Stimulated activated CD8-positive, alpha-beta memory T cell treated with anti-CD3 and anti-CD28 coated beads, Interleukin-2, amount 100 ng/mL, for 1 hour (primary cell): ENCODE data around the gene ATP2B2.

Source experiments
- DNase-seq, 2 donors: peaks; one replicate each; pipeline ENCODE4 v3.0.0-alpha.2; 2020; ENCODE audit warnings: low read depth in 2 of 2

ATP2B2 gene

GRCh38 chr3:10428406-10429091 lies 76.8 kb downstream of the ATP2B2 start:
- no peak for DNase-seq

DNA sequence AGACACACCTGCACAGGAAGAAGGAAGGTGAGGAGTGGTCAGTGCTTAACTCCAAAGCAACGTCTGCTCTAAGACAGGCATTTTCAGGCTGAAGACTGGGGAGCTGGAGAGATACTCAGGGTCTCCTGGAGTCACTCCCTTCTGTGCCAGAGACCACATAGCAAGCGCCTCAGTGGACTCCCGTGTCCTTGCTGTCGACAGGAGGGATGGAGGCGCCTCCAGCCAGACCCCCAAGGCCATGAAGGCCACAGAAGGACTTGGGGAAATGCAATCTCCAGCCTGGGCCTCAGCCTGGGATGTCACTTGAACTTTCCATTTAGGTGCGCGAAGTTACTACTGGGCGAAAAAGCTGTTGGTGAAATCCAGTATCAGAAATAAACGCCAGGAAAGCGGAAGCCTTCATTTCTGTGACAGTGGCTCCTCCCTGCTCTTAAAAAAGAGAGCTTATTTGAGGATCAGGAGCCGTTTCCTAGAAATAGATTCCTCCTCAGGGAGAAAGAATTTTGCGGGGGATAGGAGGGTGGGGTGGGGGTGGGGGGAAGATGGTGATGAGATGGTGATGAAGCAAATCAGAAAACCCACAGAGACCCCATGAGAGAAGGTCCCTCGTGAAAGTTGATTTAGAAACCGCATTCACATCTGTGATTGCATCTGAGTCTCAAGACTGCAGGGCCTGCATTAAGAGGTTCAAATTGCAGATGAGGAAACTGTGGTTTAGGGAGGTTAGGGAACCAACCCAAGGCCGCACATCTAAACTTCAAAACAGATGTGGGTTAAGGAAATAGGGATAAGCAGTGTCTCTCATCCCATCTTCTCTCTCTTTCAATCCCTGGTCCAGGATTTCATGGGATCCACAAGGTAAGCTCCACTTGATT lies 78.8 kb downstream of the ATP2B2 start:
- no peak for DNase-seq

DNA sequence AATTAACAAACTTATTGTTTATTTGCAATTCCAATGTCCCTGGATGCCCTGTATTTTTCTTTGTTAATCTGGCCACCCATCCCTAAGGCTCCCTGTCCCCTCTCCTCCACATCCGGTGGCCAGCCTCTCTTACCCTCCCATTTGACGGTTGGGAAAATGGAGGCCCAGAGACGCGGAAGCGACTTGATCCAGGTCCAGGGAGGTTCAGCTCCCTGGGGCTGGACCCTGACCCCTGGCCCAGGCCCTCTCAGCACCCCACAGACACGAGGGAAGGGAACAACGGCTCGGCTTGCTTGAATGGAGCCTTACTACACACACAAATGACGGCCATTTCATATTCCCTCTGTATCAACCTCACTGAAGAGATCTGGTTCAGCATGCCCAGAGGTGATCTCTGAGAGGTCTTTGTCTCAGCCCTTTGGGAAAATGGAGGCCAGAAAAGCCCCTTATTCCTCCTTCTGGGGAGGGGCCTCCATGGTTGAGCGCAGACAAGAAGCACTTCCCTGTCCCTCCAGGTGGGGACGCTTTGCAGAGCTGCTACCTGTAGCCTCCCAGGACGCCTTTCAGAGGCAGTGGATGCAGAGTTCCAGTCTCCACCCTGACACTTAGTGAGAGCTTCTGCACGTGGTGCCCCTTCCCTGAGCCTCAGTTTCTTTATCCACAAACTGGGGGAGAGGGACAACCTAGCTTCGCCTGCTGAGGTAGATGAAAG lies 82.1 kb downstream of the ATP2B2 start:
- no peak for DNase-seq

GRCh38 chr3:10421996-10422395 lies 83.4 kb downstream of the ATP2B2 start:
- no peak for DNase-seq

DNA sequence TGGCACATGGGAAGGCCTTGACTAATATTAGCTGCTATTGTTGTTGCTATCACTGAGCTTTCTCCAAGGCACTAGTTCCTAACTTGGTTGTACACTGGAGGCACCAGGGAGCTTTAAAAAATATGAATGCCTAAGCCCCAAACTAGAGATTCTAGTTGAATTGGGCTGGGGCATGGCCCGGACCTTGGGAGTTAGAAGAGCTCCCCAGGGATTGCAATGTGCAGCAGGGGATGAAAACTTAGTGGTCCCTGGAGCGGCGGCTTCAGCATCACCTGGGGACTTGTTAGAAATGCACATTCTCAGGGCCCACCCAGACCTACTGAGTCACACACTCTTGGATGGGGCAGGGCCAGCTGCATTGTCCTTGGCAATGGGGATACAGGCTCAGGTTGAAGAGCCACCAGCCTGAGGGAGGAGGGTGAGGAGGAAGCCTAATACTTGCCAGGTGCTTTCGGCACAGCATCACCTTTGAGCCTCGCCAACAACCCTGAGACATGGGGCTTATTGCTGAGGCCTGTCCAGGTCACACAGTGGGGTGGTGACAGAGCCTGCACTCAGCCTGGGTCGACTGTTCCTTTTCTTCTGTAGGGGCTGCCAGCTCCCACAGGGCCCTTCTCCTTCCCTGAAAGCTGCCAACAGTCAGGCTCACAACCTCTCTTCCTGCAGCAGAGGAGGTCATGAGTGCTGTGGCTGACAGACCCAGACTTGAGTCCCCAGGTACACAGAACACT lies 84.5 kb downstream of the ATP2B2 start:
- no peak for DNase-seq

DNA sequence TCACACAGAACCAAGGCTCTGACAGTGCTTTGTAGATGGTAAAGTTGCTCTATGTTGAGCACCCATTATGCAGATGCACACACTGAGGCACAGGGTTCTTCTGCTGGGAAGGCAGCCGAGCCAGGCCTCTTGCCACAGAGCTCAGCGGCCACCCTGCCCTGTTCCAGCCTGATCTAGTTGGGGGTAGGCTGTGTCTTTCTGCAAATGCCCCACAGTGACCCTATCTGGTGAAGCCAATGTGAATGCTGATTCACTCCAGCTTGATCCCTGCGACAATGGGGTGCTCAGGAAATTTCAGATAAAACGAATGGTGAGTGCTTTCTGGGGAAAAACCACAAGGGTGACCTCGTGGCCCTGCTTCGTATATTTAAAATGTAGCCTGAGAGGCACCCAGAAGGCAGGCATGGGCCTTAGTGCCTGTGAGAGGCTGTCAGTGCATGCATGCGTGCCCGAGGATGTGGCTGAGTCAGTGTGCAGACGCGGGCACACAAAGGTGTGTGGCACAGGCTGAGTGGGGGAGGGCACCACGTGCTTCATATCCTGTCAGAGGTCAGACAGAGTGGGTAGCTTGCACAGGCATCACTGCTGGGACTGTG lies 85.7 kb downstream of the ATP2B2 start:
- DNase-seq, result peak in 1 of 2 donors; percentile 8

- DNase-seq, result no peak
These were observed 87.5 kb downstream of the ATP2B2 start for GRCh38 chr3:10417847-10418246.

DNA sequence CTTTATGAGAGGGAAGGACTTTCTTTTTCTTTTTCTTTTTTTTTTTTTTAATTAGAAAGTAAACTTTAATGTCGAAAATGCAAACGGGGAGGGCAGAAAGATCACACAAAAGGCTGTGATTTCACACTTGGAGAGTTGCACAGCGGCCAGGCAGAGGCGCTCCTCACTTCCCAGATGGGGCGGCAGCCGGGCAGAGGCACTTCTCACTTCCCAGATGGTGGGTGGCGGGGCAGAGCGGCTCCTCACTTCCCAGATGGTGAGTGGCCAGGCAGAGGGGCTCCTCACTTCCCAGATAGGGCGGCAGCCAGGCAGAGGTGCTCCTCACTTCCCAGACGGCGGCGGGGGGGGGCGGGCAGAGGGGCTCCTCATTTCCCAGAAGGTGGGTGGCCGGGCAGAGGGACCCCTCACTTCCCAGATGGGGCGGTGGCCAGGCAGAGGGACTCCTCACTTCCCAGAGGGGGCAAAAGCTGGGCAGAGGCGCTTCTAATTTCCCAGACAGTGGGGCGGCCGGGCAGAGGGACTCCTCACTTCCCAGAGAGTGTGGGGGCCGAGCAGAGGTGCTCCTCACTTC lies 88.6 kb downstream of the ATP2B2 start:
- DNase-seq, result no peak

- DNase-seq, result no peak
These were observed 92.3 kb downstream of the ATP2B2 start for GRCh38 chr3:10413041-10413440.

DNA sequence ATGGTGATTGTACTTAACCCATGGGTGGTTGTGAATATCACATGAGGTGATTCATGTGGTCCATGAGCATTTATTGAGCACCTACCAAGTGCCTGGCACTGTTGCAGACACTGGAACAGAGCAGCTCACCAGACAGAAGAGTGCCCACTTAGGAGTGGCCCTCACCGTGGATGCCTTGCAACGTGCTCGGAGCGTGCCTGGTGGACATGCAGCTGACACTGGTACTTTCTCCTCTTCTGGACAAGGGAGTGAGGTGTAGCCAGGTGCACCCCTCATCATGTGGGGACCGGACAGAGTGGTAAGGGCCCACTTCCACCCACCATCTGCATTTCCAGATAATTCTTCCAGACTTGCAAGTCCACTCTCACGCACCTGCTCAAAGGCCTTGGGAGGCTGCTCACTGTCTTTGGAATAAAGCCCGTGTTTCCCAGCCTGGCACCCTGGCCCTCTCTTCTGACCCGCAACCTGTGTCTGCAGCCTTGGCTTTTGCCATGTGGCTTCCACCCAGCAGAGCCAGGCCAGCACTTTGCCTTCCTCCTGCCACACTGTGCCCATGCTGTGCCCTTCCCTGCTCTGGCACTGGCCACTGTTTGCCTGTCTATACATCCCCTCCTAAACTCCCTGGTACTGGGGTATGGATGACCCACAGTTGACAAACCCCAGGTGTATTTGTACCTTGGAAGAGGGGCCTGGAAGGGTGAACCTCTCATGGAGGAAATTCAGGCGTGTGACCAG lies 93.6 kb downstream of the ATP2B2 start:
- no peak for DNase-seq

GRCh38 chr3:10410383-10411002 lies 94.9 kb downstream of the ATP2B2 start:
- DNase-seq, result no peak

- no peak for DNase-seq
These were observed 96.7 kb downstream of the ATP2B2 start for GRCh38 chr3:10408680-10409079.

- DNase-seq, result no peak
These were observed 98.0 kb downstream of the ATP2B2 start for GRCh38 chr3:10407361-10407760.

- DNase-seq, result no peak
These were observed 99.0 kb downstream of the ATP2B2 start for GRCh38 chr3:10406414-10406813.

DNA sequence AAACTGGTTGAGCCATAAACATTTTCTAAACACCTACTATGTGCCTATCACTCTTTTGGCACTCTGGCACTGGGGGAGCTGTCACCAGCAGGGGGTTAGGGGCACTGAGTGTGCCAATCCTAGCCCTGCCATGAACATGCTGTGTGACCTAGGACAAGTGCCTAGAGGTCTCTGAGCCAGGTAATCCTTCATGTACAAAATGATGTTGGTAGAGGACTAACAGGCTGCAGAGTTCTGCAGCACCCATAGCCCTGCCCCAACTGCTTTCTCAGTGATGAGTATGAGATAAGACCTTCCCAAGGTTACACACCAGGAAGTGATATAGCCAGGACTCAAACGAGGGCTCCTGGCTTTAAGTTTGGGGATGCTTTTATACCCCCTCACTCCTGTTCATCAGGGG lies 99.6 kb downstream of the ATP2B2 start:
- DNase-seq, result no peak

DNA sequence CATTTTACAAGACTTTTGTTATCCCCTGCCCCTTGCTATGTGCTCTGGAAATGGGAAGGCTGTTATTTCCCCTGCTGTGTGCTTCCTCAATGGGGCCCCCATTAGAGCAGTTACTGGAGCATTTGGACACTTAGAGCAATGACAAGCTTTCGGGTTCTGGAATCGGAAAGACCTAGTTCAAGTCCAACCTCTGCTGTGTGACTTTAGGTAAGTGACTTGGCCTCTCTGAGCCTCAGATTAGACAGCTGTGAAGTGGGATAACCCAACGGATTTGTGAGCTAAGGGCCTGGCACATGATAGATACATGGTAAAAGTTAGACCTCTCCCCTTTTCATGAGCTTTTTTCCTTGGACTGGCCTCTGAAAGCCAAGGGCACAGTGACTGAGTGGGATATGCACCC lies 100.5 kb downstream of the ATP2B2 start:
- DNase-seq, result no peak

- DNase-seq, result no peak
These were observed 101.0 kb downstream of the ATP2B2 start for GRCh38 chr3:10404377-10404776.

DNA sequence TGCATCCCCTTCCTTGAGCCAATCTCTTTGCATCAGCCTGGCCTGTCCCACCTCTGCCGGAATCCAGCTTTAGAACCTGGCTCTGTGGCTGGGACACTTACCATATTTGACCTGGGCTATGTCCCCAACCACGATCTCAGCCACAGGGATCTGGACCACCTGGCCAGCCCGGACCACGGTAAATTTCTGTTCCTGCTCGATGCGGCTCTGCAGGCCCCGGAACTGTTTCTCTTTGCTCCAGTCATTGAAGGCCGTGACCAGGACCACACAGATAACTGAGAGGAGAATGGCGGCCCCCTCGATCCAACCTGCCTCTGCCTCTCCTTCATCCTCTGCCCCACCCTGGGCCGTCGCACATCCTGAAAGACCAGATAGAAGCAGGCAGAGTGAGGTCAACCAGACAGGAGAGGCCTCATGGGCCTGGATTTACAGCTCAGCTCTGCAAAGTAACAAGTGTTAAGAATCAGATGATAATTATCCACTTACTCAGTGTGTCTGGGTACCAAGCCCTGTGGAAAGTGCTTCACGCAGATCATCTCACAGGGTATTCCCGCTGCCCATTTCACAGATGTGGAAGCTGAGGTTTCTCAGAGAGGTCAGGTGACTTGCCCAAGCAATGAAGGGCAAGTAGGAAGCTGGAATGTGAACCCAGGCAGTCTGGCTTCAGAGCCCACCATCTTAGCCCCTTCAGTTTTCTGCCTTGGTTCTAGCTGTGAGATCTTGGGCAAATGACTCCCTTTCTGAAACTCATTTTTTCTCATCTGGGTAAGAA lies 103.2 kb downstream of the ATP2B2 start:
- DNase-seq, result no peak
